IMR-90 (cell line): ENCODE measurements around the gene TECPR2. TPM values are rescaled to one million over a fixed set of nuclear protein-coding genes. Genes with fewer than 3 reads are reported as not detected.

Source experiments
- ATAC-seq: fragments of 200-7000 bp; cut with Tn5 transposase; 2 replicates; pipeline ENCODE4 v1.9.1; 2020; ENCODE audit warnings: low read depth, mild to moderate bottlenecking, moderate library complexity
- BruUV-seq: library from RNA; stranded (reverse); fragments of 400-500 nt; replicated peaks from 2 replicates; lab custom pipeline; 2021; lab: Mats Ljungman, UMichigan
- CTCF ChIA-PET: fragments of 300-600 bp; formaldehyde crosslinking; extraction: SDS; loops from one replicate; lab custom pipeline; 2021; ENCODE audit warnings: antibody characterized with exemption; lab: Yijun Ruan, JAX
- POLR2A ChIA-PET: fragments of 300-600 bp; sonication (Branson Sonifier 250); formaldehyde crosslinking; loops from one replicate; lab custom pipeline; 2022; ENCODE audit warnings: antibody characterized with exemption; ENCODE audit not compliant: unreplicated experiment; lab: Charles Lee
- DNase-seq: peaks from one replicate; pipeline ENCODE4 v3.0.0; 2013
- H2AFZ ChIP-seq: replicated peaks from 2 replicates; pipeline ENCODE3; 2013; ENCODE audit warnings: low read length, mild to moderate bottlenecking; ENCODE audit not compliant: poor library complexity
- H2AK5ac ChIP-seq: 2 replicates; pipeline ENCODE4 v1.6.1; 2013; ENCODE audit warnings: low read depth, low read length, inconsistent platforms
- H2AK9ac ChIP-seq: replicated peaks from 2 replicates; pipeline ENCODE3; 2013; ENCODE audit warnings: mild to moderate bottlenecking, low read depth, low read length, moderate library complexity; ENCODE audit not compliant: poor library complexity
- H2BK120ac ChIP-seq: 2 replicates; pipeline ENCODE4 v1.6.1; 2013; ENCODE audit warnings: low read depth, low read length, inconsistent platforms
- H2BK15ac ChIP-seq: 3 replicates; pipeline ENCODE4 v1.6.1; 2013; ENCODE audit warnings: low read depth, low read length, inconsistent platforms
- H2BK20ac ChIP-seq: 2 replicates; pipeline ENCODE4 v1.6.1; 2013; ENCODE audit warnings: low read depth, mild to moderate bottlenecking, inconsistent platforms, low read length, moderate library complexity
- H2BK5ac ChIP-seq: 2 replicates; pipeline ENCODE4 v1.6.1; 2013; ENCODE audit warnings: mild to moderate bottlenecking, low read depth, low read length, inconsistent platforms; ENCODE audit not compliant: poor library complexity, severe bottlenecking
- H3K14ac ChIP-seq: replicated peaks from 2 replicates; pipeline ENCODE4 v1.6.1; 2013; ENCODE audit warnings: low read depth, low read length, inconsistent platforms
- H3K18ac ChIP-seq: 2 replicates; pipeline ENCODE4 v1.6.1; 2013; ENCODE audit warnings: low read depth, low read length, control low read depth
- H3K23ac ChIP-seq: 2 replicates; pipeline ENCODE4 v1.6.1; 2013; ENCODE audit warnings: low read depth, low read length, inconsistent platforms
- H3K27ac ChIP-seq: 2 replicates; pipeline ENCODE4 v1.5.1; 2013; ENCODE audit warnings: mild to moderate bottlenecking, control low read depth, low read length; ENCODE audit not compliant: insufficient read depth
- H3K27me3 ChIP-seq: 2 replicates; pipeline ENCODE4 v1.6.1; 2013; ENCODE audit warnings: low read length; ENCODE audit not compliant: control insufficient read depth, insufficient read depth
- H3K36me3 ChIP-seq: 2 replicates; pipeline ENCODE4 v1.6.1; 2013; ENCODE audit warnings: low read length, mixed read lengths; ENCODE audit not compliant: control insufficient read depth, insufficient read depth
- H3K4ac ChIP-seq: 2 replicates; pipeline ENCODE4 v1.6.1; 2013; ENCODE audit warnings: low read depth, low read length, inconsistent platforms
- H3K4me1 ChIP-seq: 2 replicates; pipeline ENCODE4 v1.6.1; 2013; ENCODE audit warnings: low read length, mixed read lengths; ENCODE audit not compliant: control insufficient read depth, insufficient read depth
- H3K4me2 ChIP-seq: 2 replicates; pipeline ENCODE4 v1.6.1; 2013; ENCODE audit warnings: low read depth, mild to moderate bottlenecking, control low read depth, low read length, moderate library complexity
- H3K4me3 ChIP-seq: 2 replicates; pipeline ENCODE4 v1.5.1; 2013; ENCODE audit warnings: low read depth, mild to moderate bottlenecking, control low read depth, low read length, moderate library complexity; ENCODE audit not compliant: insufficient read depth
- H3K56ac ChIP-seq: 2 replicates; pipeline ENCODE4 v1.6.1; 2013; ENCODE audit warnings: low read length, inconsistent platforms; ENCODE audit not compliant: insufficient read depth; ENCODE audit errors: extremely low read depth
- H3K79me1 ChIP-seq, 2 experiments: 2 replicates each; pipeline ENCODE4 v1.6.1; 2013; ENCODE audit warnings: low read length in 2 of 2, inconsistent platforms in 1 of 2, low read depth in 1 of 2
- H3K9ac ChIP-seq: 2 replicates; pipeline ENCODE4 v1.6.1; 2013; ENCODE audit warnings: low read depth, low read length, control low read depth
- H3K9me1 ChIP-seq: 2 replicates; pipeline ENCODE4 v1.6.1; 2013; ENCODE audit warnings: low read length, inconsistent platforms; ENCODE audit not compliant: insufficient read depth
- H3K9me3 ChIP-seq: 2 replicates; pipeline ENCODE4 v1.6.1; 2013; ENCODE audit warnings: low read length; ENCODE audit not compliant: control insufficient read depth, insufficient read depth
- H4K20me1 ChIP-seq: 2 replicates; pipeline ENCODE4 v1.6.1; 2013; ENCODE audit warnings: low read length, inconsistent platforms; ENCODE audit not compliant: insufficient read depth
- H4K5ac ChIP-seq: 2 replicates; pipeline ENCODE4 v1.6.1; 2013; ENCODE audit warnings: mild to moderate bottlenecking, low read depth, low read length, control low read depth
- H4K8ac ChIP-seq, 2 experiments: 2 replicates each; pipeline ENCODE4 v1.6.1; 2013; ENCODE audit warnings: low read depth in 2 of 2, low read length in 2 of 2, control low read depth in 1 of 2, inconsistent platforms in 1 of 2
- H4K91ac ChIP-seq: 2 replicates; pipeline ENCODE4 v1.6.1; 2013; ENCODE audit warnings: low read depth, low read length, inconsistent platforms; ENCODE audit not compliant: insufficient read depth
- BHLHE40 ChIP-seq: fragments of 150-350 bp; IDR thresholded peaks from 2 replicates; pipeline ENCODE4 v1.6.1; 2016; ENCODE audit warnings: mild to moderate bottlenecking, low read depth, low read length
- MAZ ChIP-seq: IDR thresholded peaks from 2 replicates; pipeline ENCODE4 v1.6.1; 2012; ENCODE audit warnings: low read depth, mild to moderate bottlenecking, low read length, improper control_type of control experiment, moderate library complexity, borderline replicate concordance
- NFE2L2 ChIP-seq: fragments of 150-350 bp; IDR thresholded peaks from 2 replicates; pipeline ENCODE4 v1.6.1; 2016; ENCODE audit warnings: low read depth, mild to moderate bottlenecking, low read length
- RAD21 ChIP-seq: IDR thresholded peaks from 2 replicates; pipeline ENCODE4 v1.6.1; 2012; ENCODE audit warnings: low read length, improper control_type of control experiment
- RFX5 ChIP-seq: IDR thresholded peaks from 2 replicates; pipeline ENCODE4 v1.8.0; 2012; ENCODE audit warnings: low read depth, mild to moderate bottlenecking, low read length, moderate library complexity
- USF2 ChIP-seq: fragments of 150-350 bp; IDR thresholded peaks from 2 replicates; pipeline ENCODE4 v1.6.1; 2017; ENCODE audit warnings: mild to moderate bottlenecking, antibody characterized with exemption, low read length, low read depth
- WGBS, 2 experiments: methylation state at CpG; one replicate each; pipeline versions ENCODE4 v1.1.5 to v1.1.7; 2013; ENCODE audit warnings: missing lambda C conversion rate in 2 of 2; ENCODE audit not compliant: insufficient read length in 1 of 2; ENCODE audit errors: extremely low coverage in 2 of 2; 5-methylcytosine and 5-hydroxymethylcytosine counted together
- dilution Hi-C: fragments of 300-500 bp; cut with HindIII; formaldehyde crosslinking; loops from one replicate; pipeline ENCODE4 v1.14.3; 2018; ENCODE audit warnings: low sequenced_read_pairs; ENCODE audit not compliant: unreplicated experiment
- in situ Hi-C: fragments of 300-500 bp; cut with MboI; formaldehyde crosslinking; loops from 3 replicates; pipeline ENCODE4 v1.14.3; 2019; ENCODE audit warnings: low sequenced_read_pairs, inconsistent platforms, mixed read lengths
- intact Hi-C: fragments of 100-400 bp; cut with micrococcal nuclease; formaldehyde crosslinking; loops from 2 replicates; pipeline ENCODE4 v1.10.0; 2022
- polyA plus RNA-seq, 3 experiments: library from polyadenylated mRNA; depleted of rRNA; stranded (reverse); fragments of >200 nt; gene quantifications; 2 replicates each; pipeline ENCODE4 v1.2.3, GENCODE V29; 2012; ENCODE audit warnings: low replicate concordance in 1 of 3
- total RNA-seq: library from RNA; depleted of rRNA; stranded (reverse); fragments of >200 nt; gene quantifications from 2 replicates; pipeline ENCODE4 v1.2.3, GENCODE V29; 2012

The TECPR2 gene
- total and polyA plus RNA-seq, 2 of the 4 experiments (the other 2 are of a cell fraction), result 9.5 to 11.7 TPM

- Histone ChIP-seq H3K14ac (no peak overlapping the region; the same call in 1 of the 2 replicates), H3K18ac (no peak overlapping the region), H4K20me1 (no peaks in the 10 kb centered on the region), H4K8ac (no peak overlapping the region), H3K9me1 (no peaks in the 10 kb centered on the region; the same call in 1 of the 2 replicates), H3K4ac (no peak overlapping the region), H2BK120ac (no peak overlapping the region), H2BK20ac (no peak overlapping the region), H2AFZ (no peak overlapping the region), H2BK5ac (no peak overlapping the region), H3K4me1 (no peaks in the 10 kb centered on the region), H3K23ac (no peak overlapping the region), H3K27ac (no peak overlapping the region), H3K27me3 (no peaks in the 10 kb centered on the region), H3K4me2 (no peak overlapping the region), H3K79me1 (peaks cover 0 to 4% of the 10 kb centered on the region in 2 experiments; a peak in 2 of 4 replicates), H3K9ac (no peak overlapping the region), H4K91ac (no peak overlapping the region), H3K56ac (no peak overlapping the region), H3K36me3 (peaks cover 24% of the 10 kb centered on the region), H4K5ac (no peak overlapping the region), H2BK15ac (no peak overlapping the region), H3K9me3 (no peaks in the 10 kb centered on the region), H2AK5ac (no peak overlapping the region), H2AK9ac (peak overlapping the region; percentile 40), H3K4me3 (no peak overlapping the region)
- 89% methylated on average over 7 of the region's 14 CpGs; no CpG with 5 or more reads in 1 of the 2 experiments for WGBS, 2 experiments
- no peak for ATAC-seq
- DNase-seq, result peak; percentile 65
- in situ Hi-C loops, result no loop called here
- POLR2A ChIA-PET, result no interaction called here
- CTCF ChIA-PET, result no interaction called here
- intact Hi-C loops, result no loop called here
- dilution Hi-C loops, result no loop called here
- TF ChIP-seq USF2 (0 out of 2 replicates have a peak, but pooled peaks have one; percentile 27), RAD21 (no peak), NFE2L2 (no peak), MAZ (no peak), RFX5 (no peak), BHLHE40 (no peak)
- no TSS peak for BruUV-seq
These were observed 137.5 kb downstream of the TECPR2 start for GRCh38 chr14:102500158-102500662.
